COLO668 (cell line): ENCODE data around the gene EML6.

ENCODE experiments used
- DNase-seq: peaks from one replicate; lab custom pipeline; 2025; ENCODE audit not compliant: unreplicated experiment; lab: John Stamatoyannopoulos, UW

The EML6 gene

DNA sequence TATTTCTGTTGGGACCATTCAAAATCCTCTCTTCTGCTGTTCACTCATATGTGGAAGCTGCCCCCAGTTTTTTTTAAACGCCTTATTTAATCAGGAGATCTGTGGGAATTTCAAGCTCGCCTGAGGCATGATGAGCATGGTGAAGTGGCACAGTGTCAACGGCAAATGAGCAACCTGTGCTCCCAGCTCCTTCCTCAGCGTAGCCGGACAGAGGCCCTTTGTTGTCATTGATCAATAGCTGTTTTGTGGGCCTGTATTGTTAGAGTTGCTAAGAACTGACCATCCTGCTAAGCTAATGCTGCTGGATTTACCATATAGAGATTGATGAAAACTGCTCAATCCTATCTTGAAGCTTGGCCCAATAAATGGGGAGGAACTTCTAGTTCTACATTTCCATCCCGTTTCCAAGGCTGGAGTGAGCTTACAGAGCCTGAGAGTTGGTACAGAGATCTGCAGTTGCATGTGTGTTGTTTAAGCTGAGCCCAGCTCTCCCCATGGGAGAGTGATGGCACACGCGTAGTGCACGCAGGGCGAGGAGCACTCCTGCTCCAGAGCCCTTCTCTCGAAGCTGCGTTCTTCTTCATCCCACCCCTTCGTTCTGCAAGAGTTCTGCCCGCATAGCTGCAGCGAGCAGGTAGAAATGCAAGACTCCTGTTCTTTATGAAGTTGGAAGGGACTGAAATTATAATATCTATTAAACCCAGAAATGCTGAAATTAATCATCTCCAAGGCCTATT is 218.0 kb downstream of the EML6 start:
- DNase-seq: no peak

DNA sequence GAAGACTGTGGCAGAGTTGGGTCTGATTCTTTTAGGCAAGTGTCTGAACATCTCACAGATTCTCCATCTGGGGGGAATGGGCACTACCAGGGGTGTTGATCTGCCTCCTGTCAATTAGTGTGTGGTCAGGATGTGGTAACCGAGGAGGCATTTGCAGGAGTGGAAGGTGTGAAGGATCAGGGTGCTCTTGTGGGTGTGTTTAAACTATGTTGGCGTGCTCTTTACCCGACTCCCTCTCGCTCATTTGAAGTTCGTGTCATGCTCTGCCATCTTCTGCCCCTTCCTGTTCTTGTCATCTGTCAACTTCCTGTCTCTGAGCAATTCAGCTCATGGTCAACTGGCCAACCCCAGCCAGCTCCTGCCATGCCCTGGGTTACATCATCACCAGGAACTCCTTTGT is 218.9 kb downstream of the EML6 start:
- DNase-seq: no peak

DNA sequence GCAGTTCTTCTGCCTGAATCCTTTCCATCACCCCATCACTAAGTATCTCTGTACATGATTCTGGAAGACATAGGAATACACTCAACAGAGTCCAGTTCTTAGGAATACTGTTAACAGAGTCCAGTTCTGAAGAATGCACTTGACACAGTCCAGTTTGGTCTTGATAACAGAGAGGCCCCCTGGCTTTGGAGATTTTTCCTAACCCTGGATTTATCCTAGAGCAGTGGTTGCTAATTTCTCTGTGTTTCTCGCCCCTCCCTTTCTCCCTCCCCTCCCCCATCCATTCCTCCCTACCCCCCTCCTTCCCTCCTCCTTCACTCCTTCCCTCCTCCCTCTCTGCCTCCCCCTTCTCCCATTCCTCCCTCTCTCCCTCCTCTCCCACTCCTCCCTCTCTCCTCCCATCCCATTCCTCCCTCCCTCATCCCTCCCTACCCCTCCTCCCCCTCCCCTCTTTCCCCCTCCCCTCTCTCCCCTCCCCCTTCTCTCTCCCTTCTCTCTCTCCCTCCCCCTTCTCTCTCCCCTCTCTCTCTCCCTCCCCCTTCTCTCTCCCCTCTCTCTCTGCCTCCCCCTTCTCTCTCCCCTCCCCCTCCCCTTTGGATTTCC is 221.4 kb downstream of the EML6 start:
- no peak for DNase-seq

- no peak for DNase-seq
Observed at GRCh38 chr2:54945391-54946219, 222.1 kb downstream of the EML6 start.

- no peak for DNase-seq
Observed at GRCh38 chr2:54946220-54946805, 222.9 kb downstream of the EML6 start.

- DNase-seq: no peak
Observed at GRCh38 chr2:54947136-54947535, 223.7 kb downstream of the EML6 start.

GRCh38 chr2:54947646-54948045 is 224.2 kb downstream of the EML6 start:
- DNase-seq: no peak

DNA sequence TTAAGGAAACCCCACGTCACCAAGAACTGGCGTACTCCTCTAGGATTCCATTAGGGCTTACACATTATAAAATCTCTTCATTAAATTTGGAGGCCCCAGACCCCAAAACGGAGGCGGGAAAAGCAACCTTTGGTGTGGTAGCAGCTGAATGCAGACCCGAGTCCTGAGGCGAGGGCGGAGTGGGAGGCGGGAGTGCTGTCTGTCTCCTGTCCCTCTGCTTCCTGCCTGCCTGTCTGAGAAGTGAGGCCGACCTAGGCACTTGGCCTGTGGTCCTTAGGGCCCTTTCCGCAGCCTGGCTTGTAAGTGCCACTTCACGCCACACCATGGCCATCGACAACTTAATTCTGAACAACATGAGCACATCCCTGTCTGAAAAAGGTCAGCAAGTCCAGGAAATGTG is 224.7 kb downstream of the EML6 start:
- no peak for DNase-seq

DNA sequence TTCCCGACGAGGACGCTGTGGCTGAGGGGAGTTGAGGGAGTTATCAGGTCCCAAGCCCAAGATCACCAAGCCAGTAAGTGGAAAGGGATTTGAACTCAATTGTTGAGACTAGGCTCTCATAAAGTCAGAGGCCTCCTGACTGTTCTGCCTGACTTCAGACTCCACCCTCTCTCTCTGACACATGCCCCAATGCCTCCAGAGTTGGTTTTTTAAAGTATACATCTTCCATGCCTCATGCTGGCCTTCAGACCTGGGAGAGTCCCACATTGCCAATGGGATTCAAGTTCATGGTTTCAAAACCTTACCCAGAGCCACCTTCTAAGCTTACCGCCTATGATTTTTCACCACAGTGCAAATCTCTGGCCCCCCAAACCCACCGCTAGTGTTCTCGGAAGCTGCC is 226.0 kb downstream of the EML6 start:
- DNase-seq: no peak

DNA sequence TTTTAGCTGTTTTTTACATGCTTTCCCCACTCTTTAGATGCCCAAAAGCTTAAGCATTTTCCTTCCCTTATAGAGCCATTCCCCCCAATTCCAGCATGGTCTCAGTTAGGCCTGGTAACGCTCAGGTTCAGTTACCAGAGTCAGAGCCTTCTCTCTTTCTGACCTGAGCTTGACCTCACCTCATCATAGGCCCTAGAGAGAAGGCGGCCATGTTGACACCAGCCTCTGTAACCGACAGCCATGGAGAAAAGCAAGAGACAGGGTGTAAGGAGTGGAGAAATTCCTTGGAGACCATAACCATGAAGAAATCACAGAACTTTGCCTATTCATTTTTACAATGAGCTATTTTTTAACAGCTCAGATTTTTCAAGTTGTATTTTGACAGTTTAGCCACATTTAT is 227.3 kb downstream of the EML6 start:
- DNase-seq: no peak

GRCh38 chr2:54952425-54952824 is 229.0 kb downstream of the EML6 start:
- DNase-seq: no peak

- DNase-seq: no peak
Observed at GRCh38 chr2:54952978-54953456, 229.6 kb downstream of the EML6 start.

DNA sequence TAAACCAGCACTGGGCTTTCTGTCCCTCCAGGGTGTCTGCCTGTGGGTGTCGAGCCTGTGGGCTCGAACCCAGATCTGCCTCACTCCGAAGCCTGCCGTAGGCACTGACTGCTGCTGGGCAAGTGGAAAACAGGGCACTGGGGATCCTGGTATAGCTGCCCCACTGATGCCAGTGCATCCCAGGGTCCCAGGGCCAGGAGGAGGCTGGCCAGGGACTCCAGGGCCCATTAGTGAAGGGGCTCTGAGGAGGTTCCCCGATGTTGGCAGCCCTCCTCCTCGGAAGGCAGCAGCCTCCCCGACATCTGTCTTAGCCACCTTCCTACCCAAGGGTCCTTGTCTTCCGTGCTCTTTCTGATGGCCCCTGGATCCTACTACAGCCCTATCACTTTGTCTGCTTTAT is 230.7 kb downstream of the EML6 start:
- DNase-seq: no peak

GRCh38 chr2:54954705-54955357 is 231.4 kb downstream of the EML6 start:
- no peak for DNase-seq

DNA sequence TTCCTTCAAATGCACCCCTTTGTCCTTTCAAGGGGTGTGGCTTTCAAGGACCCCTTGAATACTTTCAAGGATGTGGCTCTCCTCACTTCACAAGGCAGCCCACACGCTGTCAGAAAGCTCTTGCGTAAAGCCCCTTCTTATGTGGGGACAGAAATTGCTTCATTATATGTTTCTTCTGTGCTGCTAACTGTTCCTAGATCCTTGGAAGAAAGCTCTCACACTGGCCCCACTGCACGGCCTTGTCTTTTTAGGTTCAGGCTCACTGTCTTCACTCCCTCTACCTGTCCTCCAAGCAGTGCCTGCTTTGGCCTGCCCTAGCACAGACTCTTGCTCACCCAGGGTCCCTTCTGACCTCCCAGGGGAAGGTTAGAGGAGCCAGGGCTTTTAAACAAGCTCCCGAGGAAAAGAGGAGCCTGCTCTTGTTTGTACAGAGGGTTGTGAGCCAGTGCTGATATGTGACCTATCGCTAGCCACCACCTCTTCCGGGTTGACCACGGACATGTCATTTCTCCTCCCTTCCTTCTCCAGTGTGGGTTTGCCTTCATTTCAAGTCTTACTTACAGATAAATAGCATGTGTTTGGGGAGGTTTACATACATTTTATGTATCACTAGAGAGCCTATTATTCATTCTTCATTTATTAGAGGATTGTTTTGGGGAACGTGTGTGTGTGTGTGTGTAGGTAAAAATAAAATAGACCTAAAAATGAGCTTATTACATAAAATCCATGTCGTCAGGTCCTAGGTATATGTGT is 232.1 kb downstream of the EML6 start:
- peak; percentile 25 for DNase-seq

GRCh38 chr2:54956111-54956627 is 232.7 kb downstream of the EML6 start:
- DNase-seq: no peak

DNA sequence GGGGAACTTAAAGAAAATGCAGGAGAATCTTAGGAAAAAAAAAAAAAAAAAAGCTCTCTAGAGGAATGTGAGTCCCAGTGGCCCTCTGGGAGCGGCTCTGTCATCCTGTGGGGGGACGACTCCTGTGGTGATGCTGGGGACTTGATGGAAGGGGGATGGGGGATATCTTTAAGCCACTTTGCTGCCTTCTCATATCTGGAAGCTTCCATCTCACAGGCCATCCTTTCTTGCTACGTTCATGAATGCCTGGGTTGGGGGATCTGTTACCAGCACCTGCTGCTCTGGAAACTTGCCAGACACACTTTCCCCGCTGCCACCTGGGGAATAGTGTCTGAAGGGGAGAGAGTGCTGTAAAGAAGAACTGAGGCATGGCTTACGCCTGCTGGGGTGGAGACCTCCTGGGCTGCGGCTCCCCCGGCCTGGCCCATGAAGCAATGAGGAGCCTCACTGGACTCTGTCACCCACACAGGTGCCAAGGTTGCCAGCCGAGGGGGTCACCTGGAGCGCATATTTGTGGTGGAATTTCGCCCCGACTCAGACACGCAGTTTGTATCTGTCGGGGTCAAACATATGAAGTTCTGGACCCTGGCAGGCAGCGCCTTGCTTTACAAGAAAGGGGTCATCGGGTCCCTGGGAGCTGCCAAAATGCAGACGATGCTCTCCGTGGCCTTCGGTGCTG is 234.0 kb downstream of the EML6 start:
- peak; percentile 50 for DNase-seq

GRCh38 chr2:54958717-54959371 is 235.4 kb downstream of the EML6 start:
- no peak for DNase-seq

GRCh38 chr2:54960164-54960563 is 236.7 kb downstream of the EML6 start:
- no peak for DNase-seq
